HG03442 (cell line): ENCODE results near the gene HOXB6.

Experiments
- ATAC-seq: cut with Tn5 transposase; IDR thresholded peaks from one replicate; pipeline ENCODE4 v1.9.1; 2021; ENCODE audit warnings: mild to moderate bottlenecking, moderate library complexity; ENCODE audit not compliant: unreplicated experiment

Gene HOXB6

DNA sequence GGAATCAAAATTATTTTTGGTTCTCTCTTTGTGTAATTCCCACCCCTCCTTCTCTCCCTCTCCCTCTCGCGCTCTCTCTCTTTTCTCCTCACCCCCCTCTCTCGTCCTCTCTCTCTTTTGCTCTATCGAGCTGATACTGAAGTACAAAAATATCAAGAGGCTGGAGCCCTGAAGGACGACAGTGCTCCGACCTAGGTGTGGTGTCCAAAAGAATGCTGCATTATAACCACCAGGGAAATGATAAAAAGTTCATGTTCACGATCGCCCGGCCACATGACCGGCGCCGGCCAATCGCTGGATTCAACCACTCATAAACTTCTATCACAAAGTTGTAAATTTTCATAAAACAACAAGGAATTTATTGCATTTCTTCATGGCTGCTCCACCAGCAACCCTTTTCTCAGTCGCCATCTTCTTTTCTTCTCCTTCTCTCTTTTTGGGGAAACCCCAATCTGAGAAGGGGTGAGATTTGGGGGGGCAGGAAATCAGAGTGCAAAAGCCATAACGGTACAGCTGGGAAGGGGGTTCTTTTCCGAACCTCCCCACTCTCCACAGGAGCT is at the start of gene HOXB6:
TSS of gene HOXB6 (minus strand) at position 217 of the 560 bp plus-strand sequence. CDS start 6,836 bp downstream, outside the sequence.
- no peak for ATAC-seq

DNA sequence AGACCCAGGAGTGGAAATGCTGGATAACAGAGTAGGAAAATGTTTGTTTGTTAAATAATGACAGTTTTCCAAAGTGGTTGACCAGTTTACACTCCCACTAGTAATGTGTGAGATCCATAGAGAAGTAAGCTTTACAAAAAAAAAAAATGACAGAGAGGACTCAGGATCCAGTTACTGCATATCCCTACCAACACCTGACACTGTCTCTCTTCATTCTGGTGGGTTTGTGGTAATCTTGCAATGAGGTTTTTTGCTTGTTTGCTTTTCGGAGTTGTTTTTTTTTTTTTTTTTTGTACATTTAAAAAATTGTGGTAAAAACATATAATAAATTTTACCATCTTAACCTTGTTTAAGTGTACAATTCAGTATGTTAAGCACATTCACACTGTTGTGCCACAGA is 45.0 kb upstream of the HOXB6 start:
- ATAC-seq = no peak

DNA sequence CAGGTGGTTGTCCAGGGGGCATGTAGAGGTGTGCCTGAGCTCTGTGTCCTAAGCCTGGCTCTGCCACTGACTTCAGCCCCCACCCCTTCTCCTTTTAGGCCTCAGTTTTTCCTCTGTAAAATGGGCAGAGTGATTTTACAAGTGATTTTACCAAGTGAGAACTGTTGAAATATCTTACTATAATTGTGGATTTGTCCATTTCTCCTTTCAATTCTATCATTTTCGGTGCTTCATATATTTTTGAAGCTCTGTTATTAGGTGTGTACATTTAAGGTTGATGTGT is 43.1 kb upstream of the HOXB6 start:
- no peak for ATAC-seq

DNA sequence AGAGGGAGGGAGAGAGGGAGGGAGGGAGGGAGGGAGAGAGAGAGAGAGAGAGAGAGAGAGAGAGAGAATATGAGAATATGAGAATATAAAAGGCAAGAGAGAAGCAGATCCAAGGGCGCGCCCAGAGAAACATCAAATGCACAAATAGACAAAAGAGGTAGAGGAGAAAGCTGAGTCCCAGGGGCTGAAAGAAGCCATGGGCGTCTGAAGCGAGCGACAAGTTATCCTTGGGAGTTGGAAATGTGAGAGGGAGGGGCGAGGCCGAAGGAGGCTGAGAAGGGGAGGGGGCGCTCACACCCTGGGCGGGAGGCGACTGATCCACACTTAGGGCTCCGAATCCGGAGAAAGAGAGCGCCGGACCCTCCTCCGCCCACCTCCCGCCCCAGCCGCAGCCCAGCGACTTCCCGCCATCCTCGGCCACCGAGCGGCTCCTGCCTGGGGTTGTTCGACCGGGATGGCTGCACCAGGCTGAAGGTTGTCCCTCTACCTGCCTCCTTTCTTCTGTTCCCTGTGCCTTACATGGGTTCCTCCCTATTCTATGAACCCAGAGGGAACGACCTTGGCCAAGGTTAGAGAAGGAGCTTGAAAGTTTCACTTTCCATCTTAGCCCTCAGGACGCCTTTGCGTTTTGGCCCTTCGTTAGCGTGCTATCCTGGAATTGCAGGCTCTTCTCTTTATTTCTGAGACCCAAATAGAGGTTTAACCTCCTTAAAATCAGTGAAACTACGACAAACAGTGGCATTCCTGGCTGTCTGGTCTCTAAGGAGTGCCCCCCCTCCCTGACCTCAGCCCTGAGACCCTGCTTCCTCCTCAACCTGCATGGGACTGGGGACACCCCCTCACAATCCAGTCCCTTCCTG is 42.5 kb upstream of the HOXB6 start:
- ATAC-seq = no peak

DNA sequence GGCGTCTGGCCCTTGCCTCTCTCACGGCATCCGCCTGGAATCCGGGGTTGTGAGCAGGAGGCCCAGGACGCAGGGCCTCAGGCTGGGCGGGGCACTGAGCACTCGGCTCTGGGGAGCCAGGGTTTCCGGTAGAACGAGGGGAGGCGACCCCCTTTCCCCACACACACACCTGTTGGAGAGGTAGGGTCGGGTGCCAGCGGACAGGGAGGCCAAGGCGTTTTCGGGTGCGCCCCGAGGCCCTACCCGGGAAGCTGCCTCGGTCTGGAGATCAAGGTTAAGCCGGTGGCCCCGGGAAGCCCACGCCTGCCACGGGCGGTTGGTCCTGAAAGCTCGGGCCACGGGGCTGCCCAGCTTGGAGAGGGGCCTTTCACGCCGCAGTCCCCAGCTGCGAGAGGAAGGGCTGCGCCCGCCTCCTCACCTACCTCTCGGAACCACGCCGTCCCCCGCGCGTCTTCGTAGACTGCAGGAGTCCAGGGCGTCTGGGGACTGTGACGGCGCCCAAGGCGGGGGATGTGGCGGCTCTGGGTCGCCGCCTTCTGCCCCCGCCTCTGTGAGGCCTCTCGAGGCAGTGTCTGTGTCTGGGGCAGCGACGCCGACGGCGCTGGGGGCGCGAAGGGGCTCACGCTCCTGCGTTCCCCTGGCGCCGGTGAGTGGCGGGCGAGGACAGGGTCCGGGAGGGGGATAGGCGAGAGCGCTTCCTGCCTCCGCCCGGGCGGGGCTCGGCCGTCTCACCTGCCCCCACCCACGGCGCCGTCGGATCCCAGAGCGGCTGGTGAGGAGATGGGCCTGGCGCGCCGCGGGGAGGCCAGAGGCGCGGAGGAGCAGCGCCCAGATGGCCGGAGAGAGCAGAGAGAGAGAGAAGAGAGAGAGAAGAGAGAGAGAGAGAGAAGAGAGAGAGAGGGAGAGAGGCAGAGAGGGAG is 41.7 kb upstream of the HOXB6 start:
- no peak for ATAC-seq

DNA sequence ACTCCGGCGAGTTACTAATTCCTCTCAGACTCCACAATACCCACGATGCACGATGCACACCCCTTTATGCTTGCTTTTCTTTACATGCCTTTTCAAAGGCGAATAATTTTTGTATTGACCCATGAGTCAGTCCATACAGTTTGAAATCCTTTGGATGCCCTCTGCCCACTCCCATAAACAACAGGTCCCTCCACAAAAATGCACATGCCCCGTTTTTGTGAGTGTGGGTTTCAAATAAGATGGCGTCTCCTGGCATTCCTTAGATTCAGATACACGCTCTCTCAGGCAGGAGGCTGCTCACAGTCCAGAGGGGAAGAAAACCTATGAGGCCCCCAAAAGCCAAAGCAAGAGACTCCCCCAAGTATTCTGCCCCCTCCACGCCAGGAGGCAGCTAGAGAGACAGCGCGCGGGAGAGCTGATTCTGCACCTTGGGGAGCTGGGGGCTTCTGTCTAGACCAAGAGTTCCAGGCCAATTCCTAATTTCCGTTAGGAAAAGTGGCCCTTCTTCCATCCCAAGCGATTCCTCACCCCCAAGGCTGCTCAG is 40.9 kb upstream of the HOXB6 start:
- ATAC-seq = no peak

DNA sequence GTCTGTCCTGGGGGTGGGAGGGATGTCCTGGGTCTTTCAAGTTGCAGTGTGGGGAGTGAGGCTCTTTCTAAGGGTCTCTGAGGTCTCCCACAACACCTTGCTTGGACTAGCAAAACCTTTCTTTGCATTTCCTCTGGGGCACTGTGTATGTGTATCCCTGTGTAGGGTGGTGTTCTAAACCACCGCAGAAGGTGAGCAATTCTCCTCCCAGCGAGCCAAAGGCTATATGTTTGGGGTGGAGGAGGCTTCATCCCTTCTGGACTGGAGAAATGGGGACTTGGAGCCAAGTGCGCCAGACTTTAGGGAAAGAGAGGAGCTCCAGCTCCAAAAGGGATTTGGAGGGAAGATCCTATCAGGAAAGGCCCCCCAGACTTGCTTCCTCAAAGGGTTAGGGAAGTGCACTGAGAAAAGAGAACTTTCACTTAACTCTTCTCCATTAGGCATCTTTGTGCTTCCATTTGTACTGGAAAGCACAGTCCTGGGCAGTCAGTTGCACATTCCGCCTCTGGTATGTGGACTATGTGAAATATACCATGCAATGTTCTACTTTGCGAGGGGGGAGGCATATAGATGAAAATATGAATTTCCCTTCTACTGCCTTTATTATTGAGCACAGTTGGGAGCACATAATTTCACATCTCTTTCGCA is 40.2 kb upstream of the HOXB6 start:
- ATAC-seq = no peak

DNA sequence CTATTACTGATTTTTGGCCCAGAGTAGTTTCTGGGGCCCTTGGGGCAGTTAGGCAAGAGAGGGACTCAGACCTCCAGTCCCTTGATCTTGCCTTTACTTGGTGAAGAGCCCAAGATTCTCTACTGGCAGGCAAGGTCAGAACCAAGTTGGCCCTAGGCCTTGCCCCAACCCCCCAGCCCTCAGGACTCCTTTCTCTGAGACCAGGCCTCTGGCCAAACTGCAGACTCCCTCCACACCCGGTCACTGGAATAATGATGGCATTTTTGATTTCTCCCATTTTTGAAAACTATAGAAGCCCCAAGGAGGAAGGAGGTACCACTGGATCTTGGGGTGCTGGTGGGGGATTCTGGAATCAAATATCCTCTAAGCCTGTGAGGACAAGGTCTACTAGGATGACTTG is 39.4 kb upstream of the HOXB6 start:
- no peak for ATAC-seq

DNA sequence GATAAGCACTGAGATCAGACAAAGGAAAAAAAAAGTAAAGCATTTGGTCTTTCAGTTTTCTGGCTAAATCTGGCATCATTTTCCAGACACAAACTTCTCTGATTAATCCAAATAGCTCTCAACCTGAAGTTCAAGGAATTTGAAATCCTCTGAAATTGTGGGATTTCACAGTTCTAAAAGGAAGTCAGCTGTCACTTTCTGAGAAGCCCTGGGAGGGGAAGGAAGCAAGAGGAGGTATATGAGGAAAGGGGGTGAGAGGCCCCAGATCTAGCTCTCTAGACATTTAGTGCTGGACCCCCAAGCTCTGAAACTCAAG is 38.9 kb upstream of the HOXB6 start:
- no peak for ATAC-seq

DNA sequence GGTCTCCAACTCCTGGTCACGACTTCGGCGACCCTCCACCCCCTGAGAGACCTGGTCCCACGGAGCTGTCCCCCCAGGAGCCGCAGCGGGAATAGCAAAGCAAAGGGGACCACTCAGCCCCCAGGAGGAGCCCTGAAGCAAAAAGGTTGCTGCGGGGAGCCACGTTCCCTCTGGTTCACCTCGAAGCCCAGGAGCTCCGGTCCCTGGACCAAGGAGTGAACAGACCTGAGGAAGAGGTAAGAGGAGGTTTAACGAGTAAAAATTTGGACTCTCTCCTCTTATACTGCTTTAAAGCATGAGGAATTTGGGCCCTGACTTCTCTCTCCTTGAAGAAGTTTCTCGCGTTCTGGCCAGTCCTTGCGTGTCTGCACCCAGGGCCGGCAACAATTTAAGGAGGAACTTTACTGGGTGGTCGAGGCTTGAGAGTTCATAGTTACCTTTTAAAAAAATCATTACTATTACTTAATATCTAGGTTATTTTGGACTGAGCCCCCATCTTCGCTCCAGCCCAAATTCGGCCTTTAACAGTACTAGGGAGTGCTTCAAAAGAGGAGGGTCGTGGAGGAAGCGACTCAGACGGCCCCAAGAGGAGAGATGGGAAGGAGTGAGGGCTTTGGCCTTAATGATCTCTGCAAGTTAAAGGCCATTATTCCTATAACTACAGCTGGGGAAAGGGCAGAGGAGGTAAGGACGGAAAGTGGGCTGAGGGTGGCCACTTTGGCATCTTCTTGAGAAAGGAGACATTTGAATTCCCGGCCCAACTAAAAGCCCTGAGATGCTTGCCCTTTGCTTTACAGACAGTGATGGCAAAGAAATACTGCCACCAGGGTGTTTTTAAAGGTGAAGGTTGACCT is 38.3 kb upstream of the HOXB6 start:
- no peak for ATAC-seq

DNA sequence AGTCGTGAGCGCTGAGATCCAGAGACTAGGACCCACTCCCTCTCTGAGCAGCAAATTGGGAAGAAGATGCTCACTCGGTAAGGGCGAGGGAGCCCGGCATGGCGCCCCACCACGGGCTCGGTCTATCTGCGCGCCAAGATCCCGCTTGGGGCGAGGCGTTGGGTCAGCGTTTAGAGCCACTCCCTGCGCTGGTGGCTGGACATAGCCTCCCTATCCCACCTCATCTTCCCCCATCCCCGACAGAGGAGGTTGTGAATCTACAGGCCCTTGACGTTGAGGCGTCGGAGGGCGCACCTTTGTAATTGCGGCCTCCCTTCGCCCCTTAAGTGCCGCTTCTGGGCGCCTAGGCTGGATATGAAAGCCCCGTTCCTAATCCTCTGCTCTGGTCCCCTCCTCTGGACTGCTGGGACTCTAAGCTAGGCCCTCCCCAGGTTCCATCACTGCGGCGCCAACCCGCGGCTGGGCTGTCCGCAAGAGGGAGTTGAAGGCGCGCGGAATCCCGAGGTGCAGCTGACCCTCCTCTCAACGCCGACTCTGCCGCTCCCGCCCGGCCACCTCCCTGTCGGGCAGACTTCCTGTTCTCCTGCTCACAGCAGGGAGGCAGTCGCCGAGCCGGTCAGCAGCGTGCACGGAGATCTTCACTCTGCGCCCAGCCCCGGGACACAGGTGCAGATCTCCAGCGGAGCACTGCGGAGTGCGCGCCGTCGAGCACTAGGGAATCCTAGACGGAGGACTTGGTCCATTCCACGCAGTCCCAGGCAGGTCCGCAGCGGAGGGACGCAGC is 37.5 kb upstream of the HOXB6 start:
- no peak for ATAC-seq

DNA sequence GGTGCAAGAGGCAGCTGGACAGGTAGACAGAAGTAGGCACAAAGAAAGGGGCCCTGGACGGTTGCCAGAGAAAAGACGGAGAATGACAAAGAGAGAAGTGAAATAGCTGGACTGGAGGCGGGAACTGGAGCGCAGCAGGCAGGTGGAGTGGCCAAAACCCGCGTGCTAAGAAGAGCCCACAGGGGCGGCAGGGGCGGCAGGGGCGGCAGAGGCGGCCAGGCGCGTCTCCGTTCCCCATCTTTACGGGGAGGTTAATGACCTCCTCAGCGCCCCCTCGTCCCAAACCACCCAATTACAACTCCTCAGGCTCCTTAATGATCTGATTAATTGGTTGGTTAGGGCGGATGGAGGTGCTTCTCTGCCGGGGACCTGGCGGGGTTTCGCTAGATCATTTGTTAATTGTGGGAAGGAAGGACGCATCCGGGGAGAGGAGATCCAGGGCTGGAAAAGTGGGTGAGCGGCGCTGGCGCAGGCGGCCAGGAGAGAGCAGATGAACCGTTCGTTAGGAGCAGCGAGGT is 36.8 kb upstream of the HOXB6 start:
- no peak for ATAC-seq

DNA sequence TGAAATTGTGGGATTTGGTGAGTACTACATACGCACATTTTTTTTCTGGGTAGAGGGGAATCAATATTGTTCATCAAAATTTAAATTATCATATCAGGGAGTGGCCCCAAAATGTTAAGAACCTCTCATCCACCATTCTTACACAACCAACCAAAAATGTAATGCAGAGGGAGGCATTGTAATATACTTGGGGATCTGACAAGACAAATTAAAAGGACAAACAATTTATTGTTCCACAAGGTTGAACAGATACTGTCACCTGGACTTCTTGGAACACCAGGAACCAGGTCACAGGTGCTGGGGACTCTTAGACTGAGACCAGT is 36.0 kb upstream of the HOXB6 start:
- ATAC-seq = no peak

DNA sequence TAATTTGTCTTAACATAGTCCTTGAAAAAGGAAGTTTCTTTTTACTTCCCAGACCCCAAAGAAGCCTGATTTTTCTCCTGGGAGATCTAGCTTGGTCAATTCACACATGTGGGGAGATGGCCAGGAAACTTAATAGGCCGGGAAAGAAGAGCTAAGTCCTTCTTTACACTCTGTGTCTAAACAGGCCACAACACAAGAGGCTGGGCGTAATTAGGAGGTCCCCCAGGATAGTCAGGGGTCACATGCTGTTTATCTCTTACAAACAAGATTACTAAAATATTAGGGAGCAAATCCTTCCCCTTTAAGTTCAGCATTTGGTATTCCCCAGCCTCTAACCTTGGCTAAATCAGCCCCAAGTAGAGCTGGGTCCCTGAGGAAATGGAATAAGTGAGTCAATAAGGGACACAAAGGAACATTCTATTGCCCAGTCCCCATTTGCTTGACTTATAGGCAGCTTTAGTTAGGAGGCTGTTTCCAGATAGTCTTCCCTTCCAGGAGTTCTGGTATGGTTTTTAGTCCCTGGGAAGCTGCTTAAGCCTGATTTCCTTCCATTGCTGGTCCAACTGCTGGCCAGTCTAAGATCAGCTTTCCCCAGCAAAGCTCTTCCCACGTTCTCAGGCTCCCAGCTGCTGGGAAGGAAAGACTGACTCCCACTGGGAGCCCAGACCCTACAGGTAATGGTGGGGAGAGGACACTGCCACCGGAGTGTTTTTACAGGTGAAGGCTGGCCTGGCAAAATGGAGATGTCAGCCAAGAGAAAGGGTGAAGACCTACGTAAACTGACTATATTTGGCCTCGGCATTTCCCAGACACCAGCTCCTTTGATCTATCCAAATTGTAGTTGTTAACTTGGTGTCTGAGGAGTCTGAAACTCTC is 35.4 kb upstream of the HOXB6 start:
- no peak for ATAC-seq

DNA sequence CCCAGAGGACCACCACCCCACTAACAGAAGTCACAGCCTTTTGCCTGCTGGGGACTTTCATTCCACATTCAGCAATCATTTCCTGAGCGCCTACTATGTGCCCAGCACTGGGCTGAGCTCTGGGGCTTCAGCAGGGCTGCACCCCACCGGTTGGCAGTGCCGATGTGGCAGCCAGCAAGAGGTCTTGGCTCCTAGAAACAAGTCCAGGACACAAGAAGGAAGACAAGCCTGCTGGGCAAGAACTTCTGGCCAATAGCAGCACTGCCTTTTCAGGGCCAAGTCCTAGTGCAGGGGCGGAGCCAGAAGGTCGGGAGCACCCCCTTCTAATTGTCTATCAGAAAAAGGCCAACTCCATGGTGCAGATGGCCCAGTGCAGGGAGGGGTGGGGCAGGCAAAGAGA is 34.4 kb upstream of the HOXB6 start:
- no peak for ATAC-seq

DNA sequence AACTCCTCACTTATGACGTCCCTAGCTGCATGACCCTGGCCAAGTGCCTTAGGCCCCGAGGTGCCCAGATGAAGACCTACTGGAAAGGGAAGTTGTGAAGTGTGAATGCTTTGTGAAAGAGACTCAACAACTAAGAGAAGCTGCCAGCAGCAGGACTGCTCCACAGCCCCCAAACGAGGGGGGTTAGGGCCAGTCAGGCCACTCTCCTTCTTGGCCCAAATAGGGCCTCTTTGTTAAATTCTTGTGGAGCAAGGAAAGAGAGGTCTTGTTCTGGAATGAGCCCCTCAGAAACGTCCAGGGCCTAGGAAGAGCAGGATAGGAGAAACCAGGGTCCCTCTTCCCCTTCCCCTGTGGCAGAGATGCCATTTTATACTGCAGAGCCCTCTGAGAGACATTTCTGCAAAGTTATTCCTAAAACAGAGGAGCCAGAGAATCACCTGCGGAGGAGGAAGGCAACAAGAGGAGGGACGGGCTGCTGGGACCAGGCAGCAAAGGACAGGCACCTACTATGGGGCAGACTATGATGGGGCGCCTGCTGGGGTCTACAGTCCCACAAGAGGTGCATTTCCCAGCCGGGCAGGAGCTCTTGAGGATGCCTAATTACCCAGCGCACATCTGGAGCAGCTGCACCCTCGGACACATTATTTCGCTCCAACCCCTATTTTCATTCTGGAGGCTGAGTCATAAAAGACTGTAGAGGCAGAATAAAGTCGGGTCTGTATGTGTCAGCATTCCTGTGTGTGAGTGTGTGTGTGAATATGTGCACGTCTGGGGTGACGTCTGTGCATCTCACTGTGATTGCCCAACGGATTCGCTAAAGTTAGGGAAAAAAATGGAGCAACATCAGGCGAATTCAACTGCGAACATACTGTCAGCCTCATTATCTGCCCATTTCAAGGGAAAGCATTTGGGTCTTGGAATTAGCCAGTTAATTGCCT is 32.8 kb upstream of the HOXB6 start:
- ATAC-seq = no peak
